HG02870 (cell line): Measurements from ENCODE around the gene SAMD9.
"Not testable (repeated sequence)": the region's sequence is repeated elsewhere in the genome, so short reads cannot be mapped to it uniquely, and the experiment has no call there.

Source experiments
- ATAC-seq: cut with Tn5 transposase; IDR thresholded peaks from one replicate; pipeline ENCODE4 v1.9.1; 2021; ENCODE audit warnings: mild to moderate bottlenecking, moderate library complexity; ENCODE audit not compliant: unreplicated experiment

SAMD9 gene

DNA sequence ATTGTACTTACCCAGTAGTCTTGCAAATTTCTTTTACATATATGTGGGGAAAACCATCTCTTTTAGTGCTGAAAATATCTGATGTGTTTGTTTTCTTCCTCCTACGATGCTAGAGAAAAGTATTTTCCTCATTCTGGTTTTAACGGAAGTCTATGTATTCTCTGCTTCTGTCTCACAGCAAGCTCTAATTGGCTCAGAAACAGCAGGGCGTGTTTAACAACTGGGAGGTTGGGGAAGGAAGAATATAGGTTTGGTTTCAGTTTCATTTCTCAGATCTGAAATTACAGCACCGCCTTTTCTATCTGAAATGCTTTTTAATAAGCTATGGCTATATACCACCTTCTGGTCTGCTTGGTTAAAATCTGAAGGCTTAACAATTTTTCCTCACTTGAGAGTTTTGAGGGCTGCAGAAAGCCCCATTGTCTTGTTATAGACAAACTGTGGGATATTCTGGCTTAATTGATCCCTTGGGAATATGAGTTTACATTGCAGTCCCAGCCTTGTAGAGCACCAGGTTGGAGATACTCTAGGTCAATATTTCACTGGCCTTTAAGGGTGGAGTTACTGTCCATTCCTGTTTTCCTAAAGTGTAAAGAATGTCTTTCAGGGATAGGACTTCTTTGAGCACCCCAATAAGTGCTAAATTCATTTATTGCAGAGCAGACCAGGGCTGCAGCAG is at the start of gene SAMD9:
Gene SAMD9, minus strand, starts transcription at position 128 of the 679 bp plus-strand sequence. CDS start 11,882 bp downstream, outside the sequence.
- ATAC-seq: peak; percentile 100

DNA sequence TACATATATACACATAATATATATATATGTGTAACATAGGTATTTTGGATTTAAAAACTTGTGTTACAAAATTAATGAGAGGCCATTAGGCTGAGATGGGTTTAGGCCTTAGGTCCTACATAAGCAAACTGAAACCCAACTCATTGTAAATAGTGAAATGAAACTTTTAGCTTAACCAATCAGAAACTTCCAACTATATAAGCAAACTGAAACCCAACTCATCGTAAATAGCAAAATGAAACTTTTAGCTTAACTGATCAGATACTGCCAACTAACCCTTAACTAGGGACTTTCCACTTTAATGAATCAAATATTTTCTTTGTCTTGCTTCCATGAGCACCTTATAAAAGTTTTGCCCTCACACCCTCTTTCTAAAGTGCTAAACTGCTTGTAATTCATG is 47.7 kb upstream of the SAMD9 start:
- peak; percentile 100 for ATAC-seq

DNA sequence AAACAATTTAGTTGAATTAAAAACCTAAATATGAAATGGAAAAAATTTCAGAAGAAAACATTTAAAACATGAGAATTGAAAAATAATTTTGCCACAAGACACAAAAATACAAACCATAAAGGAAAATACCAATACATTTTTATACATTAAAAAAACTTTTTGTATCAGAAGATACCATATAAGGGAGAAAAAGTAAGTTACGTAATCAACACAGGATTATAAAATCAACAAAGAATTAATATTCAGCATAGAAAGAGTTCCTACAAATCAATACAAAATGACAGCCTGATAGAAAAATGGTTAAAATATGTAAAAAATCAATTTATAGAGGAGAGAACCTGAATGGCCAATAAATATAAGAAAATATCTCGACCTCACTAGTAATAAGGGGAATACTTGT is 47.0 kb upstream of the SAMD9 start:
- no peak for ATAC-seq

DNA sequence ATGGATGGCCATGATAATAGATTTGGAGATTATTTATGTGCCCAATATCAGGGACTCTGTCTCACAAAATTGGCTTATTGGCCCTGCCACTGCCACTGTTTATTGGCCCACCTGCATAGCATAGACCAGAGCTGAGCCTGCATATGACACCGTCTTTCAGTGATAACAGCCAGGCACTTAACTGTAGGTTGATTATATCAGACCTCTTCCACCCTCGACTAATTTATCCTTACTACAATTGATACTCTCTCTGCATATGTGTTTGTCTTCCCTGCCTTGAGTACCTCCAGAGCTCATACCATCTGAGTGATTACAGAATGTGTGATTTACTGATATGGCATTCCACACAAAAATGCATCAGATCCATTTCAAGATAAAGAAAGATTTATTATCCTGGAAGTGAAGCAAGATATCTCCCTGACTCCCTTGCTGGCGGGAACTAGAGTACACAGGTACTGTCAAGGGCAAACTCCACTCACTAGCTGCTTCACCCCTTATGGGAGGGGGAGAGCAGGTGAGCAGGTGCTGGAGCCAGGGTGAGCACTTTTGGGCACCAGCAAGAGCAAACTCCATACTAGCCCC is 43.5 kb upstream of the SAMD9 start:
- no peak for ATAC-seq

DNA sequence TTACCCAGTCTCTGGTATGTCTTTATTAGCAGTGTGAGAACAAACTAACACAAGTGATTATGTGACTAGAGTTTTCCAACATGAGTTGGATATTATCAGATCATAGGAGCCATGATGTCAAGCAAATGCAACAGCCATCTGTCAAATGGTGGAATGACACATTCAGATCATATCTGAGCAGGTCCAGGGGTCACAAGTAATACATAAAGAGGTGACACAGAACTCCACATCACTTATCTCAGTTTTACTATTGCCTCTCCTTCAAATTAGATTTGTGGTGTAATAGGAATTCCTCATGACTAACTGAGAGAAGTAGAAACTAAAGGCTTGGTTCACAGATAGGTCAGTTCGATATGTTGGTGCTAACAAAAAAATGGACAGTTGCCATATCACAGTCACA is 42.6 kb upstream of the SAMD9 start:
- no peak for ATAC-seq

DNA sequence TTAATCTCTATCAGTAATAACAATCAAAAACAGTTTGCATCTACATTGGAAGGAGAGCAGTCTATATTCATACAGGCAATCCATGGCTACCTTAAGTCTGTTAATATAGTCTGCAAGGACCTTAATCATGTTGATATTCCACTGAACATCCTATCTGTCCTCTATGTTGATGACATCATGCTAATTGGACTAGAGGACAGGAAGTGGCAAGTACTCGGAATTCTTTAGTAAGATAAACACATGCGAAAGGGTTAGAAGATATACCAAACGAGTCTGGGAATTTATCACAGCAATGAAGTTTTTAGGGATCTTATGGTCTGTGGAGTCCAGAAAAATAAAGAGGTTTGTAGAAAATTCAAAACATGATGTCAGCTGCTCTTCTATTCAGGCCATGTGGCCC is 41.7 kb upstream of the SAMD9 start:
- ATAC-seq: no peak

DNA sequence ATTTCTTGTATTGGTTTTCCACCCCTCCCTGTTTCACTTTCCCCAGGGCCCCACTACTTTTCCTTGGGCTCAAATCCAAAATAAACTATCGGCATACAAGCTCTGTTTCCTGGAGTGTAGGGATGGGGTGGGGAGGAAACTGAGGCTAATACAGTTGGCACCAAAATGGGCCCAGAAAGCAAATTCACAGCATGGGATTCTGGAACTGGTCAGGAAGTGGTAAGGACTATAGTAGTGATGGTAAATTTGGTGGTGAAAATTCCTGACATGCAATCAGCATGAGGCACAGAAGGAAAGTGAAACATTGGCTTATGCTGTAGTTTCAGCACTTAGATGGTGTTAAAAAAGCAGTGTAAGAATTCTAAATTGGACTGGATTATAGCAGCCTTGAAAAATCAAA is 39.1 kb upstream of the SAMD9 start:
- no peak for ATAC-seq

DNA sequence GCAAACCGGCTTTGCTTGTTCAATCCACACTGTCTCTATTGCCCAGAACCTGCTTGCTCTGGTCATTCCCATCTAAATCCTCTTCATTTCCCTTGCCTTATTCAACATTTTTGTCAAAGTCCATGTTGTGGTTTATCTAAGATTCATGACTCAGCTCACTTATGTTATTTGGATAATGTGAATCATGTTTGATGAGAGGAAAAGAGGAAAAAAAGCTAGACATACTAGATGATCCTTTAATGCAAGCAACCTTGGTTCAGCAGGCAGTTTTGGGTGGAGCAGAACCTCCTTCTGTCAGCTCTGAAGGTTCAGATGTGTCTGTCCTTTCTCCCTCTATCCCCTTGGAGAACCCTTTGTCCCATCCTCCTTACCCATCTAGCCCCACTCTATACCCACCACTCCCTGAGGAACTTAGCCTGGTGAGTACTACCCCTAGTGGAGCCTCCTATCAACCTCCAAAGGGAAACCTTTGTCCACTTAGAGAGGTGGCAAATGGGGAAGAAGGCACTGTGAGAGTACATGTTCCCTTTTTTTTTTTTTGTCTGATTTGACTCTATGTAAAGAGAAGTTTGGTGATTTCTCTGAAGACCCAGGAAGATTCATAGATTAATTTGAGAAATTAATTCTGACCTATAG is 32.5 kb upstream of the SAMD9 start:
- ATAC-seq: no peak

DNA sequence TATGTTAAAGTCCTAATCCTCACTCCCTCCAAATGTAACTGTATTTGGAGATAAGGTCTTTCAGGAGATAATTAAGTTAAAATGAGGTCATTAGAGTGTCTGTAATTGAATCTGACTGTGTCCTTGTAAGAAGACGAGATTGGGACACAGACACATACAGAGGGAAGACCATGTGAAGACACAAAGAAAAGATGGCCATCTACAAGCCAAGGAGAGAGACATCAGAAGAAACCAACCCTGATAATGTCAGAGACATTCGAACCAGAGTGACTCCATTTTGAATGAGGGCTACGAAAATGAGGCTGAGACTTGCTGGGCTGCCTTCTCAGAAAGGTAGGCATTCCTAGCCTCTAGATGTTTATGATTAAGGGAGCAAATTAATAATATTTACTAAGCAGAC is 30.9 kb upstream of the SAMD9 start:
- no peak for ATAC-seq

DNA sequence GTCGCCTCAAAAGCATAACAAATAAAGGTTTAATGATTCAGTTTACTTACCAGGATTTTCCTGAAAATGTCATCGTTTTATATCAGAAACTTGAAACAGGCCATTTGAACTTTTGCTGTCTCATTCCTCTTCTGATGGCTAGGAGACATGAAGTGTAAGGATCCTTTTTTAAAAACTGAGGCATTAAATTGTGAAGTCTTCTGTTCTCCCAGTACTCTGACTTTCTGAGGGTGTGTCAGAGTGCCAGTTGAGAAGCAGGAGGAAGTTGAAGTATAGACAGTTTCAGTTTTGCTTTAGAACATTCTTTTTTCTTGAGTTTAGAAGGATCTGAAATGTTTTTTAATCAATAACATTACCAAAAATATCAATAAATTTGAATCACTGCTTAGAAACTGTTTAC is 30.4 kb upstream of the SAMD9 start, which contains the start of gene SAMD9L:
Gene SAMD9L, minus strand, starts transcription at position 242 of the 400 bp plus-strand sequence. CDS start 12,414 bp downstream, outside the sequence.
- no peak for ATAC-seq

DNA sequence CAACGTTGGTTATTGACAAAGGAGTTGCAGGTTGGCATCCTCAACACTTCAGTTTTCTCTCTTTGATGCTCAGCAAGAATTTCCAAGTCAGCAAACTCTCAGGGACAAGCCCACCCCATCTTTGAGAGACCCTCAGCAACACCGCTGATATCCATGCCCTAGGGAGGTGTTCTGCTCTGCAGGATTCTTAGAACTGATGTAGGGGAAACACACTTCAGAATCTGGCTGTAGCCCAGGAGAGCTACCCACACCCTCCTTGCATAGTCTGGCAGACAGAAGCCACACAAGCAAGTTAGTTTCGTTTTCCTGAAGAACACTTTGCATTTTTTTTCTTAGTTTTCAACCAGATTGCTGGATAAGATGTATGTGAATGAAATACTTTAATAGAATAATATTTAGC is 29.6 kb upstream of the SAMD9 start:
- ATAC-seq: peak; percentile 68

DNA sequence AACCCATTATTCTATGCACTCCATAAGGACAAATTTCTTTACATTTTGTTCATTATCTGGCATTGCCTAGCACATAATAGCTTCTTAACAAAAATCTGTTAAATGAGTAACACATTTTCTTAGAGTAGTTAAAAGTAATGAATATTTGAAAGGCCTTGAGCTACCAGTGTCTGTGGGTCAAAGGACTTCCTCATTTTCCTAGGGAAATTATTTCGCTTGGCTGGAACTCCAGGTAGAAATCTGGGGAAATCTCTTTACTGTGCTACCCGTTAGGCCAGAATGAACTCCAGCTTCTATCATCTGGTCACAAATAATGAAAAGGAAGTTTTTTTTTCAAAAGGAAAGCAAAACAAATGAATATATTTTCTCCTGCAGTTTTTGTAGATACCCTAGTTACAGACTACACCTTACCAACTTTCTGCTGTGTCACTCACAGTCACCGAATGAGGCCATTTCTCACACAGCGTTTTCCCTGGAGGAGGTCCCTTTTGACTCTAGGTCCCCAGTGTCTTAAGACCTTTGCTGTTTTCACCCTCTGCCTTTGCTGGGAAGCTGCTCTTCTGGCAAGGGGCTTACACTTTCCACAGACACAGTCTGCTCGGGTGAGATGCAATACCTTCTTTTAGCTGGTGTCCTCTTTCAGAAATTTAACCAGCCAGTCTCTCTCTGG is 28.8 kb upstream of the SAMD9 start:
- ATAC-seq: peak; percentile 26

DNA sequence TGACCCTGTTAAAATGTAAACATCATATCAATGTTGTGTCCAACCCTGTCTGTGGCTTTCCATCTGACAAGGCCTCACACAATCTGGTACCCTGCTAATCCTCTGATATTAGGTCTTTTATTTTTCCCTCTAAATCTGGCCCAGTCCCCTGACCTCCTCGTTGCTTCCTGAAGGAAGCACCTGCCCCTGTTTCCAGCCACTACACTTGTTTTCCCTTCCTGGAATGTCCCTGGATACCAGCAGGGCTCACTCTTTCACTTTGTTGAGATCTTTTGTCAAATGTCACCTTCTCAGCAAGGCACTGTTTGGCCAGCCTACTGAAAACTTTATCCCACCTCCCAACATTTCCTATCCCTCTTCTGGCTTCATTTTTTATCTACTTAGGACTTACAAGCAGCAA is 28.3 kb upstream of the SAMD9 start:
- no peak for ATAC-seq

DNA sequence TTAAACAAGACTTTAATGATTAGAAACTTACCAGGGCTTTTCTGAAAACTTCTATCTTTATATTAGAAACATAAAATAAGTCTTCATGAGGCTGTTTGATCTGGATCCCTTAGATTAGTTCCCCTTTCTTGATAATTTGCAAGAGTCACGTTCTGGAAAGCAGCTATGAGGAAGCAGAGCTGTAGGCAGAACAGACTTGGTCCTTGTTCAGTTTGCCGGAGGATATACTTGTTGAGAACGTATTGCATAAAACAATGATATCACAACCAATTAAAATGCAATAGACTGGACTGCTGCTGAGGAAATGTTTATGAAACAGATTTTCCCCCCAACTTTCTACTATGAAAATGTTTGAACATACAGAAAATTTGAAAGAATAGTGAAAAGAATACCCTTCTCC is 27.6 kb upstream of the SAMD9 start:
- ATAC-seq: no peak

DNA sequence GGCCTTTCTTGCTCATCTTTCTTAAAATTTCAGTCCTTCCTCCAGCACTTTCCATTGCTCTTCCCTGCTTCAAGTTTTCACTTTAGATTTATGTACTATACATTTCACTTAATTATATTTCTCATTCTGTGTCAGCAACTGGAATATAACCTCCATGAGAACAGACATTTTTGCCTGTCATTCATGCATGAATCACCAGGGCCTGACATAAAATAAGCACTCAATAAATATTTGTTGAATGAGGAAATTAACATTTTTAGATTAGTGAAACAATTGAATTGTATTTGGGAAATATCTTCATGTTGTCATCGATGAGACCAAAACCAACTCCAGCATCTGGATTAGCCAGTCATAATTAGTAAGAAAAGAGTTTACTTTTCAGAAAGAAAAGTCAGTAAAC is 24.3 kb upstream of the SAMD9 start:
- ATAC-seq: no peak

DNA sequence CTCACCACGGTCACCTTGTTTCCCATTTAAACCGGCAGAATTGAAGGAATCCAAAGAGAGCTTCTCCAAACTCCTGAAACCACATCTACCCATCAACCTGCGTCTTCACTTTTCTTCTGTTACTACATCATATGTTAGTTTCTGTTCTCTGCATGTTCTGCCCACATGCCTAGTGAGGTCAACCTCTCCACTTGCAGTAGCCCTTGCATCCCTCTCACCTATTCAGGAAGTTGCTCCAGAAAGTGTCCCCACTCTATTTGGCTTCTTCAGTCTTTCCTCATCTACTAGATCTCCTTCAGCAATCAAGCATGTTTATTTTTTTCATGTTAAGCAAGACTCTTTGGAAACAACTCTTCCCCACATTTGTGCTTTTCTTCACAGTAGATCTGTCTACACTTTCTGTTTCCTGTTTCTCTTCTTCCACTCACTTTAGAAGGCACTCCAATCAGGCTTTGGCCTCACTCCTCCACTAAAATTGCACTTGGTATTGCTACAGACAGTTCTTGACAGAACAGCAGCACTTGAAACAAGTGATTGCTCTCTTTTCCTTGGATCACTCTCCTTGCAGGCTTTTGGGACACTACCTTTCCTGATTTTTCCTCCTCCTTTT is 22.9 kb upstream of the SAMD9 start:
- no peak for ATAC-seq

DNA sequence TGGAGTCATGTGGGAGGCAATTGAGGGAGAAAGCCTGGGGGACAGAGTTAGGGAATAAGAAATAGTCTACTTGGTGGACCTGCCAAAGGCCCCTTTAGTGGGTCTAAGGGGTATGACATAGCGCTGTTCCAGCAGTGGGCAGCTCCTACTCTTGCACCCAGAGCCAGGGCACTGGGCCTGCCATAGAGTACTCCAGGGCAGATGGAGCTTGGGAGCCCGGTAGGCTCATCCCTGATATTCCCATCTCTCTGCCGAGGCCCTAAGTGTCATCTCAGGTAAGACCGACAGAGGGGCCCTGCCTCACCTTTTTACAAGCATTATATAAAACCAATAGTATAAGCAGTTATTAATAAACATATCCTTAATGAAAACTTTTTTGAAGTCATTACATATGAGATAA is 20.8 kb upstream of the SAMD9 start:
- no peak for ATAC-seq

DNA sequence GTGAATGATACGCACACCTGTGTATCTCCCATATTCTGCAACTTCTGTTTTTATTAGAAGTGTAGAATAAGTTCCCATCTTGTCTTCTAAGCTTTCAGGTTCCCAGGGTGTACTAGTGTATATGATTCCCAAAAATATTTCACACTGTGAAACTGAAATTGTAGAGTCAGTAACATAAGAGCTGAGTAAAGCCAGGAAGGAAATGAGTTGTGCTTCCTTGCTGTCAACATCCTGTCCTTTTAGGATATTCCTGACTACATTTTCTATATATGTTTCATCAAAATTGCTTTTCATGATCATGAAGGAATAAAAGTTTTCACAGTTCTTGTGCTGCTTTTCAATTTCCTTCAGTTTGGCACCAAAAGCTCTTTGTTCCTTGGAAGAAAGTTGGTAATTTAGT is 15.2 kb upstream of the SAMD9 start:
- no peak for ATAC-seq

DNA sequence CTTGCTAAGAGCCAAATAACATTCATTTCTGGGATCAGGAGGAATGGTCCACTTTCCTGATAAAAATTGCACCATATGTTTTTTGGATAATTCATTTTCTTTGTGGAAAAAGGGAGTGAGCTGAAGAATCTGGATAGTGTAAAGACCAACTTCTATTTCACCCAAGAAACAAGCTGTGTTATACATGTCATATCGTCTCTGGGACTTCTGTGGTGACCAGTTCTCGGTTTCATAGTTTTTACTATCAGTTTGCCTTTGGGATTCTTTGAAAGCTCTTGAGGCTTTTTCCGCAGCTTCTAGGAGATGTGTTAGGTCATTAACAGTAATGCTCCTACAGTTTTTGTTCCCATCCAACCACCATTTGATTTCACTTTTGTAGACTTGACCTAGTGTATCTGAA is 14.4 kb upstream of the SAMD9 start:
- no peak for ATAC-seq

DNA sequence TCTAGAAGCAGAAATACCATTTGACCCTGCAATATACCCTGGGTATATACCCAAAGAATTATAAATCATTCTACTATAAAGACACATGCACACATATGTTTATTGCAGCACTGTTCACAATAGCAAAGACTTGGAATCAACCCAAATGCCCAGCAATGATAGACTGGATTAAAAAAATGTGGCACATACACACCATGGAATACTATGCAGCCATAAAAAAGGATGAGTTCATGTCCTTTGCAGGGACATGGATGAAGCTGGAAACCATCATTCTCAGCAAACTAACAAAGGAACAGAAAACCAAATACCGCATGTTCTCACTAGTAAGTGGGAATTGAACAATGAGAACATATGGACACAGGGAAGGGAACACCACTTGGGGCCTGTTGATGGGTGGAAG is 9.2 kb upstream of the SAMD9 start:
- not testable (repeated sequence) for ATAC-seq

DNA sequence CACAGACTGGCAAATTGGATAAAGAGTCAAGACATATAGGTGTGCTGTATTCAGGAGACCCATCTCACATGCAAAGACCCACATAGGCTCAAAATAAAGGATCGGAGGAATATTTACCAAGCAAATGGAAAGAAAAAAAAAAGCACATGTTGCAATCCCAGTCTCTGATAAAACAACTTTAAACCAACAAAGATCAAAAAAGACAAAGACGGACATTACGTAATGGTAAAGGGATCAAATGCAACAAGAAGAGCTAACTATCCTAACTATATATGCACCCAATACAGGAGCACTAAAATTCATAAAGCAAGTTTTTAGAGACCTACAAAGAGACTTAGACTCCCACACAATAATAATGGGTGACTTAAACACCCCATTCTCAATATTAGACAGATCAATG is 5.8 kb upstream of the SAMD9 start:
- not testable (repeated sequence) for ATAC-seq
